ENCODE results near the gene UBE2D1. TPM values are rescaled to one million over a fixed set of nuclear protein-coding genes. Genes with fewer than 3 reads are reported as not detected.
A peak's percentile ranks its signal among the peaks of the same experiment; 100 is the strongest.

The UBE2D1 gene
- total RNA-seq, 1 donor from 2014 or later = 19.4 TPM

GRCh38 chr10:58382489-58382995 is 47.7 kb downstream of the UBE2D1 start:
- no peak for DNase-seq
- Mint-ChIP-seq H3K36me3 (ENCODE audit: low read depth) (peaks cover 11% of the 10 kb centered on the region), H3K4me1 (peaks cover 19% of the 10 kb centered on the region), H3K9me3 (no peaks in the 10 kb centered on the region), H3K4me3 (no peak overlapping the region), H3K27me3 (peaks cover 2% of the 10 kb centered on the region), H3K27ac (no peak overlapping the region)
- intact Hi-C loops (cut with micrococcal nuclease) = loop anchor here (10.0 kb wide), 1 partner anchor 1852 kb away; no protein-coding TSS in a partner anchor

GRCh38 chr10:58384095-58384494 is 49.3 kb downstream of the UBE2D1 start:
- DNase-seq = peak; percentile 72
- peaks cover 22% of the 10 kb centered on the region for H3K36me3 Mint-ChIP-seq (ENCODE audit: low read depth)
- peak overlapping the region; percentile 34 for H3K27ac Mint-ChIP-seq
- peaks cover 19% of the 10 kb centered on the region for H3K4me1 Mint-ChIP-seq
- no peaks in the 10 kb centered on the region for H3K9me3 Mint-ChIP-seq
- peak overlapping the region; percentile 92 for H3K4me3 Mint-ChIP-seq
- intact Hi-C loops (cut with micrococcal nuclease) = loop anchor here (1.0 to 10.0 kb wide), 3 partner anchors 8 to 1851 kb away; no protein-coding TSS in a partner anchor
- H3K27me3 Mint-ChIP-seq = peaks cover 2% of the 10 kb centered on the region

GRCh38 chr10:58384544-58384998 is 49.8 kb downstream of the UBE2D1 start:
- peak; percentile 60 for DNase-seq
- intact Hi-C loops (cut with micrococcal nuclease) = loop anchor here (1.0 to 10.0 kb wide), 3 partner anchors 8 to 1850 kb away; no protein-coding TSS in a partner anchor
- Mint-ChIP-seq H3K4me3 (peak overlapping the region; percentile 92), H3K27me3 (peaks cover 2% of the 10 kb centered on the region), H3K9me3 (no peaks in the 10 kb centered on the region), H3K27ac (peak overlapping the region; percentile 96), H3K4me1 (peaks cover 22% of the 10 kb centered on the region), H3K36me3 (ENCODE audit: low read depth) (peaks cover 26% of the 10 kb centered on the region)

- peak within 1 kb of the TSS; percentile 96 for H3K27ac Mint-ChIP-seq
- peaks cover 32% of the 10 kb centered on the region for H3K36me3 Mint-ChIP-seq (ENCODE audit: low read depth)
- no peaks in the 10 kb centered on the region for H3K9me3 Mint-ChIP-seq
- H3K4me1 Mint-ChIP-seq = peaks cover 27% of the 10 kb centered on the region
- DNase-seq = peak; percentile 98
- intact Hi-C loops (cut with micrococcal nuclease) = loop anchor here (1.0 to 10.0 kb wide), 8 partner anchors 9 to 1850 kb away; partner anchors contain the start of gene CISD1
- H3K4me3 Mint-ChIP-seq = peak within 1 kb of the TSS; percentile 92
- H3K27me3 Mint-ChIP-seq = peaks cover 2% of the 10 kb centered on the region
Measured at GRCh38 chr10:58384999-58385783, 50.4 kb downstream of the UBE2D1 start, which contains the start of gene TFAM. TSS of gene TFAM (plus strand) at chr10:58385410. CDS start at chr10:58385548, 138 bp downstream.

GRCh38 chr10:58385784-58386112 is 50.9 kb downstream of the UBE2D1 start:
- intact Hi-C loops (cut with micrococcal nuclease) = loop anchor here (1.0 to 10.0 kb wide), 7 partner anchors 51 to 1849 kb away; partner anchors contain the start of gene CISD1
- Mint-ChIP-seq H3K9me3 (no peaks in the 10 kb centered on the region), H3K36me3 (ENCODE audit: low read depth) (peaks cover 34% of the 10 kb centered on the region), H3K4me1 (peaks cover 27% of the 10 kb centered on the region), H3K4me3 (peak overlapping the region; percentile 92), H3K27me3 (peaks cover 2% of the 10 kb centered on the region), H3K27ac (peak overlapping the region; percentile 96)
- DNase-seq = peak; percentile 78

- intact Hi-C loops (cut with micrococcal nuclease) = loop anchor here (5.0 to 10.0 kb wide), 3 partner anchors 107 to 1846 kb away; no protein-coding TSS in a partner anchor
- Mint-ChIP-seq H3K9me3 (no peaks in the 10 kb centered on the region), H3K4me1 (peaks cover 37% of the 10 kb centered on the region), H3K36me3 (ENCODE audit: low read depth) (peaks cover 52% of the 10 kb centered on the region), H3K27me3 (peaks cover 2% of the 10 kb centered on the region), H3K4me3 (no peak overlapping the region), H3K27ac (no peak overlapping the region)
- DNase-seq = no peak
Measured at GRCh38 chr10:58389024-58389423, 54.2 kb downstream of the UBE2D1 start.

- Mint-ChIP-seq H3K27me3 (no peaks in the 10 kb centered on the region), H3K4me3 (no peak overlapping the region), H3K9me3 (no peaks in the 10 kb centered on the region), H3K4me1 (peaks cover 21% of the 10 kb centered on the region), H3K27ac (no peak overlapping the region), H3K36me3 (ENCODE audit: low read depth) (peaks cover 66% of the 10 kb centered on the region)
- no peak for DNase-seq
- intact Hi-C loops (cut with micrococcal nuclease) = no loop called here
Measured at GRCh38 chr10:58393317-58393716, 58.5 kb downstream of the UBE2D1 start.

GRCh38 chr10:58394471-58394870 is 59.7 kb downstream of the UBE2D1 start:
- H3K9me3 Mint-ChIP-seq = no peaks in the 10 kb centered on the region
- peaks cover 58% of the 10 kb centered on the region for H3K36me3 Mint-ChIP-seq (ENCODE audit: low read depth)

GRCh38 chr10:58396057-58396456 is 61.3 kb downstream of the UBE2D1 start:
- Mint-ChIP-seq H3K27me3 (no peaks in the 10 kb centered on the region), H3K27ac (no peak overlapping the region), H3K36me3 (ENCODE audit: low read depth) (peaks cover 52% of the 10 kb centered on the region), H3K9me3 (no peaks in the 10 kb centered on the region), H3K4me3 (no peak overlapping the region), H3K4me1 (peaks cover 12% of the 10 kb centered on the region)
- DNase-seq = no peak
- intact Hi-C loops (cut with micrococcal nuclease) = no loop called here

More at GRCh38 chr10:58394471-58394870, 59.7 kb downstream of the UBE2D1 start:
- no peak for DNase-seq
- Mint-ChIP-seq H3K4me3 (no peak overlapping the region), H3K27ac (no peak overlapping the region), H3K4me1 (peaks cover 19% of the 10 kb centered on the region), H3K27me3 (no peaks in the 10 kb centered on the region)
- intact Hi-C loops (cut with micrococcal nuclease) = no loop called here

- Mint-ChIP-seq H3K4me1 (no peaks in the 10 kb centered on the region), H3K27ac (no peak overlapping the region)
- intact Hi-C loops (cut with micrococcal nuclease) = no loop called here
Measured at GRCh38 chr10:58397830-58398229, 63.0 kb downstream of the UBE2D1 start.

GRCh38 chr10:58399410-58399809 is 64.6 kb downstream of the UBE2D1 start:
- no peaks in the 10 kb centered on the region for H3K4me1 Mint-ChIP-seq

More at GRCh38 chr10:58397830-58398229, 63.0 kb downstream of the UBE2D1 start:
- no peaks in the 10 kb centered on the region for H3K9me3 Mint-ChIP-seq
- H3K4me3 Mint-ChIP-seq = no peak overlapping the region
- peaks cover 39% of the 10 kb centered on the region for H3K36me3 Mint-ChIP-seq (ENCODE audit: low read depth)
- DNase-seq = no peak
- no peaks in the 10 kb centered on the region for H3K27me3 Mint-ChIP-seq

GRCh38 chr10:58400609-58401008 is 65.8 kb downstream of the UBE2D1 start:
- H3K4me1 Mint-ChIP-seq = no peaks in the 10 kb centered on the region
- H3K4me3 Mint-ChIP-seq = no peak overlapping the region
- no peaks in the 10 kb centered on the region for H3K9me3 Mint-ChIP-seq
- DNase-seq = no peak
- no peaks in the 10 kb centered on the region for H3K27me3 Mint-ChIP-seq
- intact Hi-C loops (cut with micrococcal nuclease) = no loop called here
- no peak overlapping the region for H3K27ac Mint-ChIP-seq
- peaks cover 20% of the 10 kb centered on the region for H3K36me3 Mint-ChIP-seq (ENCODE audit: low read depth)

More at GRCh38 chr10:58399410-58399809, 64.6 kb downstream of the UBE2D1 start:
- Mint-ChIP-seq H3K27ac (no peak overlapping the region), H3K9me3 (no peaks in the 10 kb centered on the region), H3K4me3 (no peak overlapping the region), H3K36me3 (ENCODE audit: low read depth) (peaks cover 30% of the 10 kb centered on the region), H3K27me3 (no peaks in the 10 kb centered on the region)
- intact Hi-C loops (cut with micrococcal nuclease) = no loop called here
- DNase-seq = no peak

- no peak for DNase-seq
- Mint-ChIP-seq H3K4me1 (no peaks in the 10 kb centered on the region), H3K36me3 (ENCODE audit: low read depth) (peaks cover 3% of the 10 kb centered on the region), H3K4me3 (no peak overlapping the region), H3K27ac (no peak overlapping the region), H3K9me3 (no peaks in the 10 kb centered on the region), H3K27me3 (no peaks in the 10 kb centered on the region)
- intact Hi-C loops (cut with micrococcal nuclease) = no loop called here
Measured at GRCh38 chr10:58404001-58404400, 69.2 kb downstream of the UBE2D1 start.
